ENCODE data around the gene PLA2G2C. TPM values are rescaled to one million over a fixed set of nuclear protein-coding genes. Genes with fewer than 3 reads are reported as not detected.

The PLA2G2C gene
- total and polyA plus RNA-seq, 2 donors (not counting 3 experiments of a cell fraction or from before 2014, with no cell fraction given): not detected

DNA sequence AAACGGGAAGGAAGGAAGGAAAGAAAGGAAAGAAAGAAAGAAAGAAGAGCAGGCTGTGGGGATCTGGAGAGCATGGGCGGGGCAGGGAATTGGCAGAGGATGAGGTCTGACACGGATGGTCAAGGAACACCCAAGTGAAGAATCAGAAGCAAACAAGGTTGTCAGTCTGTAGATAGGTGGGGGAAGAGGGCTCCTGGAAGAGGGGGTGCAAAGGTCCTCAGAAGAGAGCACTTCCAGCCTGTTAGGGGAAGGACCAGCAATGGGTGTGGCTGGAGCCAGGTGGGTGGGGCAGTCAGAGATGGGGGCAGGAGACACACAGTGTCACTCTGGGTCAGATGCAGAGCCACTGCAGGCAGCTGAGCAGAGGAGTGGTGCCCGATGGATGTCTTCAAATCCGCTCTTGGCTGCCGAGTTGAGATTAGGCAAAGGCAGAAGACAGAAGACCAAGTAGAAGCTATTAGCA lies 11.0 kb upstream of the PLA2G2C start:
- H3K9me3 ChIP-seq (replicated peaks; ENCODE audit: control insufficient read depth, insufficient read depth, low read length): no peaks in the 10 kb centered on the region
- H3K27me3 ChIP-seq (ENCODE audit: control insufficient read depth in 2 of 2, insufficient read depth in 2 of 2, low read length in 2 of 2): peaks cover 7 to 13% of the 10 kb centered on the region in 2 experiments
- no peaks in the 10 kb centered on the region for H3K4me1 ChIP-seq (ENCODE audit: control insufficient read depth, extremely low read depth, insufficient read depth, low read length)
- CTCF ChIA-PET: interaction anchor here (3.0 kb wide), 1 partner anchor 222 kb away, joined by 54 read pairs; no protein-coding TSS in a partner anchor
- intact Hi-C loops (cut with micrococcal nuclease) (no loop called here), dilution Hi-C loops (cut with MboI; ENCODE audit: extremely low pct_ligation_motif_present, low sequenced_read_pairs) (no loop called here)
- DNase-seq (ENCODE audit: low read depth, low spot score) (no peak), FAIRE-seq (no peak)
- POLR2A ChIA-PET: no interaction called here
- TF ChIP-seq POLR2AphosphoS5 (IDR thresholded peaks at IDR 0.05; ENCODE audit: insufficient read depth, low read depth, low read length): no peak
- TF ChIP-seq GATA2 (IDR thresholded peaks at IDR 0.05; ENCODE audit: insufficient read depth, insufficient read length, low read depth, low read length): no peak
- TF ChIP-seq POLR2A (IDR thresholded peaks at IDR 0.05; ENCODE audit: low read depth, low read length): no peak
- TF ChIP-seq, protein P1, sequence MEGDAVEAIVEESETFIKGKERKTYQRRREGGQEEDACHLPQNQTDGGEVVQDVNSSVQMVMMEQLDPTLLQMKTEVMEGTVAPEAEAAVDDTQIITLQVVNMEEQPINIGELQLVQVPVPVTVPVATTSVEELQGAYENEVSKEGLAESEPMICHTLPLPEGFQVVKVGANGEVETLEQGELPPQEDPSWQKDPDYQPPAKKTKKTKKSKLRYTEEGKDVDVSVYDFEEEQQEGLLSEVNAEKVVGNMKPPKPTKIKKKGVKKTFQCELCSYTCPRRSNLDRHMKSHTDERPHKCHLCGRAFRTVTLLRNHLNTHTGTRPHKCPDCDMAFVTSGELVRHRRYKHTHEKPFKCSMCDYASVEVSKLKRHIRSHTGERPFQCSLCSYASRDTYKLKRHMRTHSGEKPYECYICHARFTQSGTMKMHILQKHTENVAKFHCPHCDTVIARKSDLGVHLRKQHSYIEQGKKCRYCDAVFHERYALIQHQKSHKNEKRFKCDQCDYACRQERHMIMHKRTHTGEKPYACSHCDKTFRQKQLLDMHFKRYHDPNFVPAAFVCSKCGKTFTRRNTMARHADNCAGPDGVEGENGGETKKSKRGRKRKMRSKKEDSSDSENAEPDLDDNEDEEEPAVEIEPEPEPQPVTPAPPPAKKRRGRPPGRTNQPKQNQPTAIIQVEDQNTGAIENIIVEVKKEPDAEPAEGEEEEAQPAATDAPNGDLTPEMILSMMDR (IDR thresholded peaks at IDR 0.05; ENCODE audit: extremely low read depth in 1 of 2, insufficient read depth in 1 of 2, low read depth in 1 of 2, low read length in 2 of 2): no peak
- no peak for TF ChIP-seq FOS (IDR thresholded peaks at IDR 0.05; ENCODE audit: borderline replicate concordance, insufficient read depth, low read length)
- no peak for TF ChIP-seq EZH2 (IDR thresholded peaks at IDR 0.05; ENCODE audit: borderline replicate concordance, low read depth, low read length, severe bottlenecking)
- TF ChIP-seq, protein P2, sequence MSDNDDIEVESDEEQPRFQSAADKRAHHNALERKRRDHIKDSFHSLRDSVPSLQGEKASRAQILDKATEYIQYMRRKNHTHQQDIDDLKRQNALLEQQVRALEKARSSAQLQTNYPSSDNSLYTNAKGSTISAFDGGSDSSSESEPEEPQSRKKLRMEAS (IDR thresholded peaks at IDR 0.05; ENCODE audit: insufficient read depth, insufficient read length): no peak
- TF ChIP-seq MYC (IDR thresholded peaks at IDR 0.05; ENCODE audit: low read depth, low read length): no peak
- TF ChIP-seq JUN (IDR thresholded peaks at IDR 0.05; ENCODE audit: borderline replicate concordance, insufficient read depth, insufficient read length, low read depth): no peak
- BruUV-seq (replicated peaks): no TSS peak
- no peak overlapping the region for H3K4me3 ChIP-seq (replicated peaks in 1 of 3; ENCODE audit: insufficient read depth in 1 of 3, low read depth in 1 of 3, low read length in 3 of 3)
- no peaks in the 10 kb centered on the region for H3K36me3 ChIP-seq (ENCODE audit: control insufficient read depth in 2 of 2, extremely low read depth in 1 of 2, insufficient read depth in 2 of 2, low read length in 2 of 2)
- H2AFZ ChIP-seq (ENCODE audit: low read depth, low read length): no peak overlapping the region
- H4K20me1 ChIP-seq (replicated peaks; ENCODE audit: control insufficient read depth, extremely low read depth, insufficient read depth, low read length): no peaks in the 10 kb centered on the region
- no peak overlapping the region for H3K27ac ChIP-seq (ENCODE audit: insufficient read depth, low read depth, low read length)
- no peak overlapping the region for H3K9ac ChIP-seq (replicated peaks; ENCODE audit: extremely low read depth, insufficient read depth, low read length)
- no peaks in the 10 kb centered on the region for H3K79me2 ChIP-seq (ENCODE audit: control insufficient read depth, insufficient read depth, low read length)
- no peaks in the 10 kb centered on the region for H3K9me1 ChIP-seq (replicated peaks; ENCODE audit: control insufficient read depth, extremely low read depth, insufficient read depth, low read length)
- no peak overlapping the region for H3K4me2 ChIP-seq (ENCODE audit: insufficient read depth, low read length)

Measured in endothelial cell of umbilical vein (primary cell).